PC-3 (cell line): Measurements from ENCODE around the gene SCMH1. TPM values are rescaled to one million over a fixed set of nuclear protein-coding genes. Genes with fewer than 3 reads are reported as not detected.
A peak's percentile ranks its signal among the peaks of the same experiment; 100 is the strongest.

Experiments used
- ATAC-seq: fragments of 200-7000 bp; cut with Tn5 transposase; 2 replicates; pipeline ENCODE4 v1.9.1; 2020; ENCODE audit warnings: mild to moderate bottlenecking, moderate library complexity
- BruUV-seq: library from RNA; stranded (reverse); fragments of 400-500 nt; replicated peaks from 2 replicates; lab custom pipeline; 2021; lab: Mats Ljungman, UMichigan
- CTCF ChIA-PET: fragments of 300-600 bp; sonication (Branson Sonifier 250); formaldehyde crosslinking; loops from one replicate; lab custom pipeline; 2022; ENCODE audit warnings: antibody characterized with exemption; lab: Charles Lee
- POLR2A ChIA-PET: fragments of 300-600 bp; sonication (Branson Sonifier 250); formaldehyde crosslinking; loops from one replicate; lab custom pipeline; 2022; ENCODE audit warnings: antibody characterized with exemption; ENCODE audit not compliant: unreplicated experiment; lab: Charles Lee
- DNase-seq: peaks from one replicate; pipeline ENCODE4 v3.0.0-alpha.2; 2015
- H2AFZ ChIP-seq: fragments of 300-600 bp; sonication (generic); 2 replicates; pipeline ENCODE4 v1.6.0; 2016; ENCODE audit warnings: antibody characterized with exemption, low read length
- H3F3A ChIP-seq: fragments of 300-600 bp; sonication (generic); one replicate; pipeline ENCODE4 v1.6.0; 2017; ENCODE audit warnings: antibody characterized with exemption, low read length, control low read depth, mild to moderate bottlenecking; ENCODE audit not compliant: unreplicated experiment
- H3K27ac ChIP-seq: fragments of 300-600 bp; sonication (generic); 2 replicates; pipeline ENCODE4 v1.5.1; 2016; ENCODE audit warnings: mild to moderate bottlenecking, low read length
- H3K27me3 ChIP-seq: fragments of 300-600 bp; sonication (generic); 2 replicates; pipeline ENCODE4 v1.6.1; 2016; ENCODE audit warnings: low read length, mixed read lengths
- H3K36me3 ChIP-seq: fragments of 300-600 bp; sonication (generic); 2 replicates; pipeline ENCODE4 v1.6.1; 2016; ENCODE audit warnings: low read depth, mixed run types, low read length, mixed read lengths
- H3K4me1 ChIP-seq: fragments of 300-600 bp; sonication (generic); 2 replicates; pipeline ENCODE4 v1.5.1; 2016; ENCODE audit warnings: low read length; ENCODE audit not compliant: insufficient read depth
- H3K4me2 ChIP-seq: fragments of 300-600 bp; sonication (generic); 2 replicates; pipeline ENCODE4 v1.6.0; 2016; ENCODE audit warnings: low read length
- H3K4me3 ChIP-seq: fragments of 300-600 bp; sonication (generic); 2 replicates; pipeline ENCODE4 v1.5.1; 2016; ENCODE audit warnings: mild to moderate bottlenecking, low read length, mixed read lengths
- H3K79me2 ChIP-seq: fragments of 300-600 bp; sonication (generic); 2 replicates; pipeline ENCODE4 v1.6.1; 2017; ENCODE audit warnings: low read length, mixed read lengths
- H3K9ac ChIP-seq: fragments of 300-600 bp; sonication (generic); 2 replicates; pipeline ENCODE4 v1.6.0; 2016; ENCODE audit warnings: mild to moderate bottlenecking, low read length
- H3K9me2 ChIP-seq: fragments of 300-600 bp; sonication (generic); replicated peaks from 2 replicates; pipeline ENCODE4 v1.6.1; 2016; ENCODE audit warnings: mixed run types, low read length, mixed read lengths
- H3K9me3 ChIP-seq: fragments of 300-600 bp; sonication (generic); 2 replicates; pipeline ENCODE4 v1.6.1; 2016; ENCODE audit warnings: low read length, mixed read lengths
- H4K20me1 ChIP-seq: fragments of 300-600 bp; sonication (generic); 2 replicates; pipeline ENCODE4 v1.6.1; 2016; ENCODE audit warnings: low read length, mixed read lengths
- EZH2 ChIP-seq: fragments of 300-600 bp; sonication (generic); IDR thresholded peaks from one replicate; pipeline ENCODE4 v1.6.1; 2017; ENCODE audit warnings: antibody characterized with exemption, mild to moderate bottlenecking, low read length; ENCODE audit not compliant: unreplicated experiment
- EZH2phosphoT487 ChIP-seq: fragments of 300-600 bp; sonication (generic); IDR thresholded peaks from 2 replicates; pipeline ENCODE4 v1.6.1; 2018; ENCODE audit warnings: mild to moderate bottlenecking, antibody characterized with exemption, low read length, borderline replicate concordance
- intact Hi-C: fragments of 100-400 bp; cut with micrococcal nuclease; formaldehyde crosslinking; loops from 2 replicates; pipeline ENCODE4 v1.9.0; 2023
- total RNA-seq: library from RNA; depleted of rRNA; stranded (reverse); fragments of >200 nt; gene quantifications from 2 replicates; pipeline ENCODE4 v1.2.3, GENCODE V29; 2014
- TF ChIP-seq, protein P1 (sequence below): fragments of 300-600 bp; sonication (generic); conservative IDR thresholded peaks from 2 replicates; pipeline ENCODE4 v1.5.1; 2017; ENCODE audit warnings: antibody characterized with exemption, low read depth, mild to moderate bottlenecking, low read length

SCMH1 gene
- total RNA-seq, 1 experiment from 2014 or later = 33.6 TPM

DNA sequence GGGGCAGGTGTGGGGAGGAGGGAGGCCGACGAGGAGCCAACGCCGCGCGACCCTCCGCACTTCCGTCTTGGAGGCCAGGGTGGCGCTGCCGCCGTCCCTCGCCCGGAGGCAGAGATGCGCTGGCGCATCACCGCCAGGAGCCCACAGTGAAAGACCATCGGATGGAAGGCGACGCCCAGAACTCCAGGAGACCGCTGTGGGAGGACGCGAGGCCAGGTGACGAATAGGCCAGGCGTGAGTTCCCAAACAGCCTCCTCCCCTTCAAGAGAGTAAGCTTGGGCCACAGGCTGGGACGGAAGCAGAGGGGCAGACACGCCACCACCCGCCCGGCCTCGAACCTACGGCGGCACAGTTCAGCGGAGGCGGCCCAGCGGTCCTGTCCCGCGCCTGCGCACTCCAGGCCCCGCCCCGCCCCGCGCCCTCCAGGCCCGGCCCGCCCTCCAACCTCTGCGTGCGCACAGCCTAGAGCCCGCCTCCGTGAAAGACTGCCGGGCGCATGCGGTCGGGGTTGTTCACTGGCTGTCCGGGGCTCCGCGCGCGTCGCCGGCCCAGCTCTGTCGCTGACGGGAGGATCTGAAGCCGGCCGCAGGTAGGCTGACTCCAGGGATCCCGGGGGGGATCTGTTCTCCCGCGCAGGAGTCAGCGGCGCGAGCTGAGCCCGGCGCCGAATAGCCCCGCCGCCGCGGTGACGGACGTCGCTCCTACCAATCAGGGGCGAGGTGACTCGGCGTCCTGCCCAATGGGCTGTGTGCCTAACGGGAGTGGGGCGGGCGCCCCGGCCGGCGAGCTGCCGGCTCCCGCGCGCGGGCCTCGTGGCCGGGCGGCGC is 262.7 kb downstream of the SCMH1 start, which contains the start of gene CTPS1:
Gene CTPS1, plus strand, starts transcription at position 456 of the 827 bp plus-strand sequence. CDS start 3,595 bp downstream, outside the sequence.
- H3K4me2 ChIP-seq = peak within 1 kb of the TSS; percentile 88
- peaks cover 34% of the 10 kb centered on the region for H4K20me1 ChIP-seq
- H3K9ac ChIP-seq = peak within 1 kb of the TSS; percentile 94
- no peaks in the 10 kb centered on the region for H3F3A ChIP-seq
- H3K9me3 ChIP-seq = no peaks in the 10 kb centered on the region
- H2AFZ ChIP-seq = peak within 1 kb of the TSS; percentile 86
- H3K4me1 ChIP-seq = peaks cover 31% of the 10 kb centered on the region
- ChIA-PET POLR2A (interaction anchor here (0.6 kb wide), 2 partner anchors 11 to 24 kb away, joined by 3 to 15 read pairs; no protein-coding TSS in a partner anchor), CTCF (no interaction called here)
- peak within 1 kb of the TSS; percentile 91 for H3K27ac ChIP-seq
- H3K9me2 ChIP-seq = no peaks in the 10 kb centered on the region
- BruUV-seq = no TSS peak
- intact Hi-C loops = loop anchor here (1.0 to 2.0 kb wide), 2 partner anchors 11 to 23 kb away; no protein-coding TSS in a partner anchor
- TF ChIP-seq EZH2phosphoT487 (no peak), EZH2 (no peak)
- TF ChIP-seq, protein P1, sequence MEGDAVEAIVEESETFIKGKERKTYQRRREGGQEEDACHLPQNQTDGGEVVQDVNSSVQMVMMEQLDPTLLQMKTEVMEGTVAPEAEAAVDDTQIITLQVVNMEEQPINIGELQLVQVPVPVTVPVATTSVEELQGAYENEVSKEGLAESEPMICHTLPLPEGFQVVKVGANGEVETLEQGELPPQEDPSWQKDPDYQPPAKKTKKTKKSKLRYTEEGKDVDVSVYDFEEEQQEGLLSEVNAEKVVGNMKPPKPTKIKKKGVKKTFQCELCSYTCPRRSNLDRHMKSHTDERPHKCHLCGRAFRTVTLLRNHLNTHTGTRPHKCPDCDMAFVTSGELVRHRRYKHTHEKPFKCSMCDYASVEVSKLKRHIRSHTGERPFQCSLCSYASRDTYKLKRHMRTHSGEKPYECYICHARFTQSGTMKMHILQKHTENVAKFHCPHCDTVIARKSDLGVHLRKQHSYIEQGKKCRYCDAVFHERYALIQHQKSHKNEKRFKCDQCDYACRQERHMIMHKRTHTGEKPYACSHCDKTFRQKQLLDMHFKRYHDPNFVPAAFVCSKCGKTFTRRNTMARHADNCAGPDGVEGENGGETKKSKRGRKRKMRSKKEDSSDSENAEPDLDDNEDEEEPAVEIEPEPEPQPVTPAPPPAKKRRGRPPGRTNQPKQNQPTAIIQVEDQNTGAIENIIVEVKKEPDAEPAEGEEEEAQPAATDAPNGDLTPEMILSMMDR = peak; percentile 20; the same call in 1 of the 2 replicates
- no peaks in the 10 kb centered on the region for H3K27me3 ChIP-seq
- H3K79me2 ChIP-seq = peaks cover 45% of the 10 kb centered on the region
- DNase-seq (peak; percentile 93), ATAC-seq (peak; percentile 83)
- H3K36me3 ChIP-seq = peaks cover 23% of the 10 kb centered on the region
- H3K4me3 ChIP-seq = peak within 1 kb of the TSS; percentile 80

DNA sequence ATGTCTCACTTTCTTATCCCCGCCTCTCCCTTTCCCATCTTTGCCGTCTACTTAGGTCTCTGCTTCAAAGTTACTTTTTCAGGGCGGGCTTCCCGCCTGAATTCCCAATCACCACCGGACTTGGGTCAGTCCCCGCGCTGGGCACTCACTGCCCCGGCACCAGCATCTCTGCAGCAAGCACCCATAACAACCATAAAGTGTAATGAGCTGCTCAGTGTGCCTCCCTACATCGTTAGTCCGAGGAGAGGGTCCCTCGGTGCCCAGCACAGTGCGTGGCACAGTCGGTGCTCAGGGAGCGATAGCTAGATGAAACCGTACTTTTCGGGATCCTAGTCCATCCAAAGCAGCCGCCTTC is 263.2 kb downstream of the SCMH1 start:
- ChIA-PET POLR2A (no interaction called here), CTCF (no interaction called here)
- Histone ChIP-seq H3K79me2 (peaks cover 39% of the 10 kb centered on the region), H3K9me2 (no peaks in the 10 kb centered on the region), H3F3A (no peaks in the 10 kb centered on the region), H2AFZ (peak overlapping the region; percentile 86), H3K4me1 (peaks cover 31% of the 10 kb centered on the region), H3K9ac (peak overlapping the region; percentile 94), H3K4me2 (peak overlapping the region; percentile 88), H3K36me3 (peaks cover 17% of the 10 kb centered on the region), H4K20me1 (peaks cover 28% of the 10 kb centered on the region), H3K9me3 (no peaks in the 10 kb centered on the region), H3K27ac (no peak overlapping the region), H3K4me3 (peak overlapping the region; percentile 80), H3K27me3 (no peaks in the 10 kb centered on the region)
- no peak for ATAC-seq
- no peak for DNase-seq
- TF ChIP-seq, protein P1 = no peak
- TF ChIP-seq EZH2 (no peak), EZH2phosphoT487 (no peak)
- intact Hi-C loops = loop anchor here (1.0 kb wide), 1 partner anchor 11 kb away; no protein-coding TSS in a partner anchor
- TSS peak; percentile 66 for BruUV-seq
